Trophoblast cell (in vitro differentiated cells and primary cell): ENCODE measurements around the gene RNASE7.
A peak's percentile ranks its signal among the peaks of the same experiment; 100 is the strongest.

ENCODE experiments used
- DNase-seq, 2 donors: peaks; one replicate each; pipeline ENCODE4 v3.0.0-alpha.2; 2016
- H2AFZ ChIP-seq: 2 replicates; pipeline ENCODE4 v1.6.1; 2013; ENCODE audit warnings: low read length, moderate library complexity, mild to moderate bottlenecking; ENCODE audit not compliant: insufficient read depth, poor library complexity
- H2AK5ac ChIP-seq: 2 replicates; pipeline ENCODE4 v1.6.1; 2013; ENCODE audit warnings: mild to moderate bottlenecking, low read length
- H2BK120ac ChIP-seq: 2 replicates; pipeline ENCODE4 v1.6.1; 2013; ENCODE audit warnings: low read length, mild to moderate bottlenecking, moderate library complexity; ENCODE audit not compliant: insufficient read depth, poor library complexity
- H2BK12ac ChIP-seq: 2 replicates; pipeline ENCODE4 v1.6.1; 2013; ENCODE audit warnings: mild to moderate bottlenecking, low read length, moderate library complexity
- H2BK5ac ChIP-seq: 2 replicates; pipeline ENCODE4 v1.6.1; 2013; ENCODE audit warnings: low read length, low read depth, moderate library complexity, mild to moderate bottlenecking; ENCODE audit not compliant: poor library complexity
- H3K14ac ChIP-seq: 2 replicates; pipeline ENCODE4 v1.6.1; 2013; ENCODE audit warnings: mild to moderate bottlenecking, low read length
- H3K18ac ChIP-seq: 2 replicates; pipeline ENCODE4 v1.6.1; 2013; ENCODE audit warnings: mild to moderate bottlenecking, low read length
- H3K23ac ChIP-seq: 2 replicates; pipeline ENCODE4 v1.6.1; 2013; ENCODE audit warnings: low read length
- H3K27ac ChIP-seq: 2 replicates; pipeline ENCODE4 v1.5.1; 2013; ENCODE audit warnings: low read depth, mild to moderate bottlenecking, inconsistent platforms, low read length, moderate library complexity
- H3K27me3 ChIP-seq: 2 replicates; pipeline ENCODE4 v1.6.1; 2013; ENCODE audit warnings: inconsistent platforms, mild to moderate bottlenecking, low read length, moderate library complexity; ENCODE audit not compliant: insufficient read depth
- H3K36me3 ChIP-seq, 2 experiments: 1 replicate in 1 of 2; 2 replicates in 1 of 2; pipeline ENCODE4 v1.6.1; 2013; ENCODE audit warnings: low read length in 2 of 2, mild to moderate bottlenecking in 2 of 2, moderate library complexity in 1 of 2; ENCODE audit not compliant: insufficient read depth in 2 of 2, control insufficient read depth in 1 of 2
- H3K4ac ChIP-seq: 2 replicates; pipeline ENCODE4 v1.6.1; 2013; ENCODE audit warnings: low read depth, mild to moderate bottlenecking, low read length, moderate library complexity
- H3K4me1 ChIP-seq, 2 experiments: 1 replicate in 1 of 2; 2 replicates in 1 of 2; pipeline ENCODE4 v1.6.1; 2013; ENCODE audit warnings: low read length in 2 of 2, mild to moderate bottlenecking in 2 of 2, moderate library complexity in 1 of 2; ENCODE audit not compliant: insufficient read depth in 2 of 2, control insufficient read depth in 1 of 2
- H3K4me2 ChIP-seq: 2 replicates; pipeline ENCODE4 v1.6.1; 2013; ENCODE audit warnings: inconsistent platforms, mild to moderate bottlenecking, low read length, moderate library complexity
- H3K4me3 ChIP-seq: 2 replicates; pipeline ENCODE4 v1.5.1; 2013; ENCODE audit warnings: mild to moderate bottlenecking, low read depth, low read length, inconsistent platforms
- H3K79me1 ChIP-seq: one replicate; pipeline ENCODE4 v1.6.1; 2013; ENCODE audit warnings: low read length
- H3K79me2 ChIP-seq: 2 replicates; pipeline ENCODE4 v1.6.1; 2013; ENCODE audit warnings: low read length, mild to moderate bottlenecking; ENCODE audit not compliant: control insufficient read depth, insufficient read depth, poor library complexity
- H3K9ac ChIP-seq: 2 replicates; pipeline ENCODE4 v1.6.1; 2013; ENCODE audit warnings: mild to moderate bottlenecking, low read length
- H3K9me3 ChIP-seq: 2 replicates; pipeline ENCODE4 v1.6.1; 2013; ENCODE audit warnings: low read depth, mild to moderate bottlenecking, control low read depth, inconsistent platforms, low read length; ENCODE audit not compliant: insufficient read depth
- H4K12ac ChIP-seq: 2 replicates; pipeline ENCODE4 v1.6.1; 2013; ENCODE audit warnings: low read depth, mild to moderate bottlenecking, low read length, moderate library complexity
- H4K8ac ChIP-seq: 2 replicates; pipeline ENCODE4 v1.6.1; 2013; ENCODE audit warnings: low read depth, mild to moderate bottlenecking, low read length, moderate library complexity
- H4K91ac ChIP-seq: one replicate; pipeline ENCODE4 v1.6.1; 2013; ENCODE audit warnings: low read depth, mild to moderate bottlenecking, low read length, moderate library complexity
- WGBS: extraction: QIAGEN DNeasy Blood & Tissue Kit; methylation state at CpG from one replicate; pipeline ENCODE4 v1.1.7; 2013; ENCODE audit warnings: missing lambda C conversion rate; ENCODE audit not compliant: insufficient read length, insufficient coverage; ENCODE audit errors: extremely low coverage; 5-methylcytosine and 5-hydroxymethylcytosine counted together

RNASE7 gene

DNA sequence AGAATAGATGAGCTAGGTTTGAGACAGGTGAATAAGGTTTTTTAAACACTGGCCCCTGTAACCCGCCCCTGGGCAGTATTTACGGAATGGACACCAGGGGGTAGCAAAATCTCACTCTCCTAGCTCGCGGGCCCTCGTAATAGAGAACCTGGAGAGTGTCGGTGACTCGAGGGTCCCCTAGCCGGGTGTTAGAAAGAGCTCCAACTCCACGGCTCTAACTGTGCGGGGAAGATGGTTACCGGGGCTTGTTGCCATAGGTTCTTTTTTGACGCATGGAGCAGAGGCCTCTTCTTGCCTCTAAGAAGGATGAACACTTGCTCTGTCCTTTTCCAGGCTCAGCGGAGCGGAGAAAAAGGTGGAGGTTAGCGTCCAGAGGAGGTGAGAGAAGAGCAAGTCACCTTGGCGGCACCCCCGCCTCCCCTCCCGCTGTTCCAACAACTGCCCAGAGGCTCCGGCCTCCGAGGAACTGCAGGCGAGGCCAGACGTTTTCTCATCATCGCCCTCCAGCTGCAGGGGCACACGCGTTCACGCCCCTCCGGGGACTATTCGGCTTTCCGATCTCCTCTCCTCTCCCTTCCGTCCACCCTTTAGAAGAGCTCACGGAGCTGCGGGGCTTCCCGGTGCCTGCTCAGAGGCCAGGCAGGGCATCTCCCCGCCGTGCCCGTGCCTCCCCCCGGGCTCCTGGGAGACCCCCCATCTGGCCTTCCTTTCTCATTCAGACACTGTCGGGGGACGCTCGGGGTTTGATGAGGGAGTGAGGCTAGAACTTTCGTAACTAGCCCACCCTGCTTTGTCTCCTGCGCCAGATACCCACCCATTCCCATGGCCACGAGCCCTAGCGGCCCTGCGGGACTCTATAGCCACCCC lies 26.6 kb downstream of the RNASE7 start:
- Histone ChIP-seq H3K4me2 (peak overlapping the region; percentile 97), H3K4ac (no peak overlapping the region), H3K4me3 (no peak overlapping the region), H3K27ac (no peak overlapping the region), H4K8ac (peak overlapping the region; percentile 77), H3K14ac (peak overlapping the region; percentile 22), H2AFZ (no peak overlapping the region), H3K23ac (no peak overlapping the region), H4K91ac (peak overlapping the region; percentile 94), H2BK12ac (peak overlapping the region; percentile 25), H3K36me3 (peaks cover 7 to 10% of the 10 kb centered on the region in 2 experiments), H4K12ac (no peak overlapping the region), H2BK120ac (peak overlapping the region; percentile 20), H3K79me2 (peaks cover 10% of the 10 kb centered on the region), H2AK5ac (no peak overlapping the region), H3K18ac (peak overlapping the region; percentile 18), H3K79me1 (peaks cover 24% of the 10 kb centered on the region), H2BK5ac (no peak overlapping the region), H3K9ac (peak overlapping the region; percentile 1), H3K4me1 (peaks cover 15 to 18% of the 10 kb centered on the region in 2 experiments), H3K27me3 (no peaks in the 10 kb centered on the region), H3K9me3 (no peaks in the 10 kb centered on the region)
- WGBS: no CpG with 5 or more reads among the region's 45 CpGs
- DNase-seq: peak; percentile 46 to 72

- DNase-seq: peak in 1 of 2 donors; percentile 47
- no CpG with 5 or more reads among the region's 40 CpGs for WGBS
These were observed 27.4 kb downstream of the RNASE7 start for GRCh38 chr14:21069388-21070082.

GRCh38 chr14:21070083-21070609 lies 28.0 kb downstream of the RNASE7 start, which contains the start of gene ARHGEF40:
ARHGEF40 (plus strand) TSS chr14:21070304; CDS start chr14:21070397, 93 bp downstream.
- Histone ChIP-seq H3K23ac (peak within 1 kb of the TSS; percentile 23), H3K36me3 (peaks cover 21 to 23% of the 10 kb centered on the region in 2 experiments)

More at GRCh38 chr14:21069388-21070082, 27.4 kb downstream of the RNASE7 start:
- Histone ChIP-seq H3K79me1 (peaks cover 24% of the 10 kb centered on the region), H3K9me3 (no peaks in the 10 kb centered on the region), H4K12ac (peak overlapping the region; percentile 3), H2BK12ac (peak overlapping the region; percentile 73), H2AFZ (no peak overlapping the region), H3K4me1 (peaks cover 15 to 18% of the 10 kb centered on the region in 2 experiments), H3K4me3 (peak overlapping the region; percentile 82), H2BK5ac (peak overlapping the region; percentile 19), H2AK5ac (peak overlapping the region; percentile 77), H3K36me3 (peaks cover 15 to 17% of the 10 kb centered on the region in 2 experiments), H4K91ac (peak overlapping the region; percentile 94), H2BK120ac (peak overlapping the region; percentile 20), H4K8ac (peak overlapping the region; percentile 77), H3K4ac (peak overlapping the region; percentile 3), H3K9ac (peak overlapping the region; percentile 45), H3K79me2 (peaks cover 10% of the 10 kb centered on the region), H3K27ac (peak overlapping the region; percentile 35), H3K23ac (no peak overlapping the region), H3K27me3 (no peaks in the 10 kb centered on the region), H3K4me2 (peak overlapping the region; percentile 97), H3K14ac (peak overlapping the region; percentile 87), H3K18ac (peak overlapping the region; percentile 85)

More at GRCh38 chr14:21070083-21070609, 28.0 kb downstream of the RNASE7 start, which contains the start of gene ARHGEF40:
- H2BK120ac ChIP-seq: peak within 1 kb of the TSS; percentile 96
- peak within 1 kb of the TSS; percentile 84 for H4K12ac ChIP-seq
- peak within 1 kb of the TSS; percentile 99 for H3K27ac ChIP-seq
- peak within 1 kb of the TSS; percentile 96 for H2BK5ac ChIP-seq
- H3K14ac ChIP-seq: peak within 1 kb of the TSS; percentile 91
- peak within 1 kb of the TSS; percentile 77 for H3K4ac ChIP-seq
- peaks cover 24% of the 10 kb centered on the region for H3K79me1 ChIP-seq
- H3K79me2 ChIP-seq: peaks cover 10% of the 10 kb centered on the region
- no peaks in the 10 kb centered on the region for H3K27me3 ChIP-seq
- no peaks in the 10 kb centered on the region for H3K9me3 ChIP-seq
- H3K4me3 ChIP-seq: peak within 1 kb of the TSS; percentile 82
- H2AK5ac ChIP-seq: peak within 1 kb of the TSS; percentile 95
- H2BK12ac ChIP-seq: peak within 1 kb of the TSS; percentile 81
- peak within 1 kb of the TSS; percentile 91 for H4K8ac ChIP-seq
- H2AFZ ChIP-seq: peak within 1 kb of the TSS; percentile 82
- peak within 1 kb of the TSS; percentile 87 for H3K9ac ChIP-seq
- H3K4me2 ChIP-seq: peak within 1 kb of the TSS; percentile 97
- peak within 1 kb of the TSS; percentile 88 for H3K18ac ChIP-seq
- peak; percentile 29 to 69 for DNase-seq
- peak within 1 kb of the TSS; percentile 99 for H4K91ac ChIP-seq
- H3K4me1 ChIP-seq: peaks cover 15 to 18% of the 10 kb centered on the region in 2 experiments
- no CpG with 5 or more reads among the region's 63 CpGs for WGBS
